Ovary (tissue), 9 donors: Measurements from ENCODE around the gene DOCK4. TPM values are rescaled to one million over a fixed set of nuclear protein-coding genes. Genes with fewer than 3 reads are reported as not detected.

Experiments used
- DNase-seq, 5 donors: peaks; one replicate each; pipeline ENCODE4 v3.0.0-alpha.2; 2019 to 2020
- H3K27ac ChIP-seq, 2 donors: fragments of 200-600 bp; one replicate each; pipeline versions ENCODE4 v1.5.1 to v1.8.0; 2019 to 2022
- H3K27me3 ChIP-seq: fragments of 200-600 bp; one replicate; pipeline ENCODE4 v1.8.0; 2022
- H3K36me3 ChIP-seq: fragments of 200-600 bp; sonication (generic); one replicate; pipeline ENCODE4 v1.5.1; 2019
- H3K4me1 ChIP-seq: one replicate; pipeline ENCODE4 v1.8.1; 2013; ENCODE audit warnings: mild to moderate bottlenecking, moderate library complexity; ENCODE audit not compliant: insufficient read depth
- H3K4me3 ChIP-seq: fragments of 200-600 bp; sonication (generic); one replicate; pipeline ENCODE4 v1.5.1; 2017
- H3K9me3 ChIP-seq, 2 donors: fragments of 200-600 bp in 1 of 2; sonication (generic) in 1 of 2; one replicate each; pipeline versions ENCODE4 v1.5.1 to v1.8.1; 2013 to 2019; ENCODE audit warnings: mild to moderate bottlenecking in 1 of 2, moderate library complexity in 1 of 2
- CTCF ChIP-seq, 3 donors: fragments of 450-650 bp in 2 of 3; fragments of 200-600 bp in 1 of 3; IDR thresholded peaks; one replicate each; pipeline versions ENCODE4 v1.5.1 to v1.8.0; 2016 to 2022; ENCODE audit warnings: antibody characterized with exemption in 3 of 3, mild to moderate bottlenecking in 1 of 3
- EP300 ChIP-seq: sonication (generic); formaldehyde crosslinking; IDR thresholded peaks from one replicate; pipeline ENCODE4 v1.6.1; 2017; ENCODE audit warnings: antibody characterized with exemption
- POLR2A ChIP-seq: fragments of 450-650 bp; IDR thresholded peaks from one replicate; pipeline ENCODE4 v1.6.1; 2017; ENCODE audit warnings: antibody characterized with exemption, mild to moderate bottlenecking, moderate library complexity
- WGBS, 3 donors: extraction: QIAGEN DNeasy Blood & Tissue Kit in 1 of 3; methylation state at CpG; one replicate each; pipeline versions ENCODE4 v1.1.5 to v1.1.7; 2013 to 2017; 5-methylcytosine and 5-hydroxymethylcytosine counted together
- intact Hi-C, 4 donors: fragments of 100-400 bp; cut with DNase I; formaldehyde crosslinking; loops; one replicate each; pipeline versions ENCODE4 v1.11.0 to v1.15.1; 2022 to 2023
- polyA plus RNA-seq, 2 donors: library from polyadenylated mRNA; stranded (reverse); fragments of 200-250 nt in 1 of 2; fragments of 350-450 nt in 1 of 2; fragmentation: Illumina TruSeq in 1 of 2; extraction: RNeasy Lipid Tissue Mini Kit (QIAGEN cat#74804) in 1 of 2; gene quantifications; one replicate each; pipeline ENCODE4 v1.2.3, GENCODE V29; 2013 to 2014
- total RNA-seq, 7 donors: library from RNA; depleted of rRNA in 2 of 7; stranded (reverse); fragments of >200 nt in 2 of 7; fragmentation: NEBNext Ultra II Directional in 3 of 7; extraction: Animal tissue kit (Norgen Biotek cat#: 25700) in 3 of 7; gene quantifications; one replicate each; pipeline versions ENCODE4 v1.1.0 to v1.2.4, GENCODE V29; 2016 to 2023
- donor health status: DM: no; HTN: no; CAD: no; lungs with moderate emphysema.
- donor health status: DM: no; HTN: no; CAD: no.
- donor health status: Bipolar disorder and iron deficiency.
- donor health status: DM: yes; HTN: yes; CAD: no.
- donor health status: DM: no; HTN: no; CAD: no.
- donor health status: DM: yes; HTN: yes; CAD: no.

Gene DOCK4
- total and polyA plus RNA-seq, 9 donors, result 9.5 to 39.7 (median 27.3) TPM

GRCh38 chr7:111864291-111864976 lies 341.8 kb downstream of the DOCK4 start:
- no peak overlapping the region for H3K4me3 ChIP-seq
- no peak for TF ChIP-seq POLR2A
- TF ChIP-seq EP300, result no peak
- TF ChIP-seq CTCF (IDR thresholded peaks at IDR 0.05), result no peak
- H3K36me3 ChIP-seq, result no peaks in the 10 kb centered on the region
- no peak for DNase-seq
- H3K9me3 ChIP-seq, result no peaks in the 10 kb centered on the region
- H3K4me1 ChIP-seq, result peaks cover 4% of the 10 kb centered on the region
- no peaks in the 10 kb centered on the region for H3K27me3 ChIP-seq
- intact Hi-C loops, result no loop called here
- WGBS, 3 donors, result 43 to 68% (median 55%) methylated on average over 8 of the region's 8 CpGs
- H3K27ac ChIP-seq, result peak overlapping the region in 1 of 2 donors; percentile 3

DNA sequence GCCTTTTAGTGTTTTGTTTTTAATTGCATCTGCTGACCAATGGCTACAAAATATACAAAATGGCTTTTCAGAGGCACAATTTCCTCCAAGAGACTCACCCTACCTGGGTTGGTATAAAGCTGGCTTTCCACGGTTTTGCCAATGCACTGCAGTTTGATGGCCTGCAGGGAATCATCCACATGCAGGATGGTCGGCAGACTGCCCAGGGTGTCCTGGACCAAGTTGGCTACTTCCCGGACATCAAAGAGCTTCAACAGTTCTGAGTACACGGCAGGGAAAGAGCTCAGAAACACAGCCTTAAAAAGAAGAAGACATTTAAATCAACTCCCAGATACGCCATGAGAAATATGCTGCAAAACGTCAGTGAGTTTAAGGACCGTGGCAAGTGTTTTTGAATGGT lies 342.9 kb downstream of the DOCK4 start:
- intact Hi-C loops, result no loop called here
- WGBS, 3 donors, result 71 to 88% (median 73%) methylated on average over 7 of the region's 7 CpGs
- Histone ChIP-seq H3K9me3 (no peaks in the 10 kb centered on the region), H3K4me1 (peaks cover 4% of the 10 kb centered on the region), H3K27ac (no peak overlapping the region), H3K27me3 (no peaks in the 10 kb centered on the region), H3K36me3 (no peaks in the 10 kb centered on the region), H3K4me3 (no peak overlapping the region)
- no peak for TF ChIP-seq CTCF (IDR thresholded peaks at IDR 0.05)
- no peak for TF ChIP-seq POLR2A
- TF ChIP-seq EP300, result no peak
- DNase-seq, result no peak

GRCh38 chr7:111860248-111860647 lies 346.0 kb downstream of the DOCK4 start:
- peaks cover 1% of the 10 kb centered on the region for H3K4me1 ChIP-seq
- no peaks in the 10 kb centered on the region for H3K36me3 ChIP-seq
- H3K4me3 ChIP-seq, result no peak overlapping the region
- no peaks in the 10 kb centered on the region for H3K27me3 ChIP-seq
- 89 to 97% (median 93%) methylated on average over 6 of the region's 6 CpGs for WGBS, 3 donors
- H3K9me3 ChIP-seq, result no peaks in the 10 kb centered on the region
- intact Hi-C loops, result no loop called here
- H3K27ac ChIP-seq, result no peak overlapping the region
- TF ChIP-seq EP300, result no peak
- no peak for TF ChIP-seq CTCF (IDR thresholded peaks at IDR 0.05)
- no peak for TF ChIP-seq POLR2A
- no peak for DNase-seq

GRCh38 chr7:111858331-111858730 lies 347.9 kb downstream of the DOCK4 start:
- TF ChIP-seq EP300 (no peak), CTCF (IDR thresholded peaks at IDR 0.05) (no peak), POLR2A (no peak)
- Histone ChIP-seq H3K27me3 (no peaks in the 10 kb centered on the region), H3K36me3 (no peaks in the 10 kb centered on the region), H3K27ac (no peak overlapping the region), H3K4me1 (no peaks in the 10 kb centered on the region), H3K9me3 (no peaks in the 10 kb centered on the region), H3K4me3 (no peak overlapping the region)
- 92 to 96% (median 96%) methylated on average over 3 of the region's 3 CpGs for WGBS, 3 donors
- DNase-seq, result no peak
- intact Hi-C loops, result loop anchor here in 1 of 4 donors (10.0 kb wide), 1 partner anchor 94 kb away; no protein-coding TSS in a partner anchor
